ENCODE results near the gene PCNX1.

- TF ChIP-seq, protein P1, sequence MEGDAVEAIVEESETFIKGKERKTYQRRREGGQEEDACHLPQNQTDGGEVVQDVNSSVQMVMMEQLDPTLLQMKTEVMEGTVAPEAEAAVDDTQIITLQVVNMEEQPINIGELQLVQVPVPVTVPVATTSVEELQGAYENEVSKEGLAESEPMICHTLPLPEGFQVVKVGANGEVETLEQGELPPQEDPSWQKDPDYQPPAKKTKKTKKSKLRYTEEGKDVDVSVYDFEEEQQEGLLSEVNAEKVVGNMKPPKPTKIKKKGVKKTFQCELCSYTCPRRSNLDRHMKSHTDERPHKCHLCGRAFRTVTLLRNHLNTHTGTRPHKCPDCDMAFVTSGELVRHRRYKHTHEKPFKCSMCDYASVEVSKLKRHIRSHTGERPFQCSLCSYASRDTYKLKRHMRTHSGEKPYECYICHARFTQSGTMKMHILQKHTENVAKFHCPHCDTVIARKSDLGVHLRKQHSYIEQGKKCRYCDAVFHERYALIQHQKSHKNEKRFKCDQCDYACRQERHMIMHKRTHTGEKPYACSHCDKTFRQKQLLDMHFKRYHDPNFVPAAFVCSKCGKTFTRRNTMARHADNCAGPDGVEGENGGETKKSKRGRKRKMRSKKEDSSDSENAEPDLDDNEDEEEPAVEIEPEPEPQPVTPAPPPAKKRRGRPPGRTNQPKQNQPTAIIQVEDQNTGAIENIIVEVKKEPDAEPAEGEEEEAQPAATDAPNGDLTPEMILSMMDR (conservative IDR thresholded peaks at IDR 0.05; ENCODE audit: low read length) = no peak
- no peak for TF ChIP-seq EZH2phosphoT487 (IDR thresholded peaks at IDR 0.05; ENCODE audit: borderline replicate concordance)
These were observed 10.3 kb upstream of the PCNX1 start for GRCh38 chr14:70896981-70897380.

Data from Loucy (cell line).